Fibroblast of villous mesenchyme (primary cell): Measurements from ENCODE around the gene RGS3. TPM values are rescaled to one million over a fixed set of nuclear protein-coding genes. Genes with fewer than 3 reads are reported as not detected.

Experiments
- DNase-seq: peaks from one replicate; pipeline ENCODE4 v3.0.0-alpha.2; 2010; ENCODE audit warnings: low read depth
- H3K4me3 ChIP-seq: 2 replicates; pipeline ENCODE4 v1.5.1; 2011; ENCODE audit warnings: low read depth, mild to moderate bottlenecking, low read length
- CTCF ChIP-seq: IDR thresholded peaks from 2 replicates; pipeline ENCODE4 v1.5.1; 2012; ENCODE audit warnings: low read depth, mild to moderate bottlenecking, low read length; ENCODE audit not compliant: insufficient read depth
- total RNA-seq: library from RNA; depleted of rRNA; stranded (reverse); fragments of >200 nt; gene quantifications from 2 replicates; pipeline ENCODE4 v1.2.3, GENCODE V29; 2012

RGS3 gene
- total RNA-seq, 1 donor = 37.1 TPM

- no peak overlapping the region for H3K4me3 ChIP-seq
- TF ChIP-seq CTCF = no peak
- DNase-seq = no peak
These were observed 133.2 kb downstream of the RGS3 start for GRCh38 chr9:113596616-113597320.

- no peak for TF ChIP-seq CTCF
- no peak overlapping the region for H3K4me3 ChIP-seq
These were observed 134.1 kb downstream of the RGS3 start for GRCh38 chr9:113597390-113598241.

GRCh38 chr9:113598451-113598850, 134.9 kb downstream of the RGS3 start:
- no peak for TF ChIP-seq CTCF
- DNase-seq = no peak

More at GRCh38 chr9:113597390-113598241, 134.1 kb downstream of the RGS3 start:
- DNase-seq = no peak

GRCh38 chr9:113598883-113599282, 135.4 kb downstream of the RGS3 start:
- no peak for TF ChIP-seq CTCF
- H3K4me3 ChIP-seq = no peak overlapping the region
- no peak for DNase-seq

More at GRCh38 chr9:113598451-113598850, 134.9 kb downstream of the RGS3 start:
- H3K4me3 ChIP-seq = no peak overlapping the region

- no peak overlapping the region for H3K4me3 ChIP-seq
- peak; percentile 59 for DNase-seq
- no peak for TF ChIP-seq CTCF
These were observed 136.1 kb downstream of the RGS3 start for GRCh38 chr9:113599646-113600022.

GRCh38 chr9:113600023-113600823, 136.7 kb downstream of the RGS3 start:
- no peak for TF ChIP-seq CTCF
- no peak for DNase-seq
- no peak overlapping the region for H3K4me3 ChIP-seq
